HFFc6 (cell line): ENCODE measurements around the gene CREBBP. TPM values are rescaled to one million over a fixed set of nuclear protein-coding genes. Genes with fewer than 3 reads are reported as not detected.

Experiments used
- DNase-seq: peaks from one replicate; pipeline ENCODE4 v3.0.0-alpha.2; 2018
- H3K27ac Mint-ChIP-seq: 2 replicates; pipeline ENCODE4 v1.8.0; 2020; ENCODE audit warnings: mild to moderate bottlenecking, mixed read lengths
- H3K27me3 Mint-ChIP-seq: 2 replicates; pipeline ENCODE4 v1.8.0; 2021; ENCODE audit warnings: mild to moderate bottlenecking, moderate library complexity, mixed read lengths; ENCODE audit not compliant: insufficient read depth
- H3K36me3 Mint-ChIP-seq: 2 replicates; pipeline ENCODE4 v1.8.0; 2021; ENCODE audit warnings: low read depth, mixed read lengths
- H3K4me1 Mint-ChIP-seq: 2 replicates; pipeline ENCODE4 v1.8.0; 2020; ENCODE audit warnings: low read depth, mixed read lengths
- H3K4me3 Mint-ChIP-seq: 2 replicates; pipeline ENCODE4 v1.8.0; 2020; ENCODE audit warnings: mild to moderate bottlenecking, moderate library complexity, mixed read lengths
- H3K9me3 Mint-ChIP-seq: 2 replicates; pipeline ENCODE4 v1.8.0; 2020; ENCODE audit warnings: mild to moderate bottlenecking, mixed read lengths
- CTCF ChIP-seq: fragments of 200-600 bp; sonication (generic); IDR thresholded peaks from 2 replicates; pipeline ENCODE4 v1.5.0; 2021; ENCODE audit warnings: antibody characterized with exemption, mild to moderate bottlenecking
- total RNA-seq, 6 experiments: library from RNA; stranded (reverse); fragmentation: NEBNext Ultra II Directional; extraction: Animal tissue kit (Norgen Biotek cat#: 25700); gene quantifications; 2 replicates in 1 of 6; 3 replicates in 5 of 6; pipeline ENCODE4 v1.2.3, GENCODE V29; 2021

The CREBBP gene
- total RNA-seq, 6 experiments from 2014 or later, result 40.2 to 51.4 (median 43.4) TPM

- Mint-ChIP-seq H3K36me3 (peaks cover 16% of the 10 kb centered on the region; the same call in 1 of the 2 replicates), H3K9me3 (no peaks in the 10 kb centered on the region)
These were observed 189.4 kb downstream of the CREBBP start for GRCh38 chr16:3690980-3691720.

GRCh38 chr16:3690470-3690928, 190.0 kb downstream of the CREBBP start:
- peaks cover 33% of the 10 kb centered on the region for H3K4me1 Mint-ChIP-seq
- peak overlapping the region; percentile 80 for H3K27ac Mint-ChIP-seq
- peaks cover 3% of the 10 kb centered on the region; the same call in 1 of the 2 replicates for H3K27me3 Mint-ChIP-seq
- peak overlapping the region; percentile 80 for H3K4me3 Mint-ChIP-seq
- DNase-seq, result peak; percentile 95
- H3K36me3 Mint-ChIP-seq, result peaks cover 13% of the 10 kb centered on the region; the same call in 1 of the 2 replicates
- H3K9me3 Mint-ChIP-seq, result no peaks in the 10 kb centered on the region
- peak; percentile 98 for TF ChIP-seq CTCF

More at GRCh38 chr16:3690980-3691720, 189.4 kb downstream of the CREBBP start:
- no peak for DNase-seq
- H3K4me3 Mint-ChIP-seq, result peak overlapping the region; percentile 80
- H3K27ac Mint-ChIP-seq, result peak overlapping the region; percentile 80
- no peak for TF ChIP-seq CTCF
- peaks cover 39% of the 10 kb centered on the region for H3K4me1 Mint-ChIP-seq
- peaks cover 3% of the 10 kb centered on the region; the same call in 1 of the 2 replicates for H3K27me3 Mint-ChIP-seq

GRCh38 chr16:3689731-3690130, 190.8 kb downstream of the CREBBP start:
- Mint-ChIP-seq H3K9me3 (no peaks in the 10 kb centered on the region), H3K4me1 (peaks cover 26% of the 10 kb centered on the region), H3K27me3 (peaks cover 3% of the 10 kb centered on the region; the same call in 1 of the 2 replicates), H3K4me3 (no peak overlapping the region), H3K36me3 (peaks cover 14% of the 10 kb centered on the region; the same call in 1 of the 2 replicates), H3K27ac (peak overlapping the region; percentile 80)
- DNase-seq, result no peak
- no peak for TF ChIP-seq CTCF

GRCh38 chr16:3687792-3688191, 192.7 kb downstream of the CREBBP start:
- no peak for TF ChIP-seq CTCF
- H3K9me3 Mint-ChIP-seq, result no peaks in the 10 kb centered on the region
- DNase-seq, result no peak
- H3K27ac Mint-ChIP-seq, result no peak overlapping the region
- H3K4me3 Mint-ChIP-seq, result no peak overlapping the region
- peaks cover 3% of the 10 kb centered on the region; the same call in 1 of the 2 replicates for H3K27me3 Mint-ChIP-seq
- peaks cover 26% of the 10 kb centered on the region for H3K4me1 Mint-ChIP-seq
- peaks cover 19% of the 10 kb centered on the region; the same call in 1 of the 2 replicates for H3K36me3 Mint-ChIP-seq

- no peak for DNase-seq
- H3K27me3 Mint-ChIP-seq, result peaks cover 3% of the 10 kb centered on the region; the same call in 1 of the 2 replicates
- H3K36me3 Mint-ChIP-seq, result peaks cover 27% of the 10 kb centered on the region; the same call in 1 of the 2 replicates
- no peak overlapping the region for H3K27ac Mint-ChIP-seq
- H3K4me3 Mint-ChIP-seq, result no peak overlapping the region
- H3K4me1 Mint-ChIP-seq, result peaks cover 26% of the 10 kb centered on the region
- no peaks in the 10 kb centered on the region for H3K9me3 Mint-ChIP-seq
- no peak for TF ChIP-seq CTCF
These were observed 193.5 kb downstream of the CREBBP start for GRCh38 chr16:3687021-3687420.
